Measurements from ENCODE around the gene BAG5. TPM values are rescaled to one million over a fixed set of nuclear protein-coding genes. Genes with fewer than 3 reads are reported as not detected.

Gene BAG5
- total and polyA plus RNA-seq, 7 experiments from 2014 or later: 29.9 to 51.7 (median 36.8) TPM

DNA sequence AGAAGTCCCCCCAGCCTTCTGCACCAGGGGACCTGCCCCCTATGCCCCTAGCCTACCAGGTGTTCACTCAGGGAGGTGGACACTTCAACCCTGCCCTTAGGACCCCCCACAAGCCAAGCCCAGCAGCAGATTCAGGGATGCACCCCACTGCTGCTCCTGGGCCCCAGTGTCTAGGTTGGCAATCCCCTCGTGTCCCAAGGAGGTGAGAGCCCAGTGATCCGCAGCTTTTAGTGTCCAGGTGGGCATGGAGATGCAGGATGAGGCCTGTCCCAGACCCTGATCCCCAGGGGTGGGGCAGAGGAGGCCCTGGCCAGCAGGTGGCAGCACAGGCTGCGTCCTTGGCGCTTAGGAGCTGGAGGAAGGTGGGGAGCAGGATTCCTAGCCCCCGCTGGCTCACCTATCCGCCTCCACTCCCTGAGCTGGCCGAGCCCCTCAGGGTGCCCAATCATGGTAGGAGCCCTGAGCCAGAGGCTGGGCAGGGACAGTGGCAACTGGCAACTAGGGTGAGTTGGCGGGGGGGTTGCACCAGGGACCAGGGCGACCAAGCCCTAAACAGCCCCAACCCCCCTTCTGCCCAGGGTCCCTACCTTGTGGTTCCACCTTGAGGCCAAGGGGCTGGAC lies 43.9 kb downstream of the BAG5 start:
- peak; percentile 44 for ATAC-seq
- Mint-ChIP-seq H3K27me3 (peaks cover 0 to 11% (median 2%) of the 10 kb centered on the region in 5 donors), H3K9me3 (no peaks in the 10 kb centered on the region), H3K36me3 (no peaks in the 10 kb centered on the region), H3K4me1 (peaks cover 0 to 17% (median 10%) of the 10 kb centered on the region in 7 donors), H3K4me3 (peak overlapping the region in 4 of 10 donors; percentile 44 to 80 (median 71)), H3K27ac (peak overlapping the region in 2 of 9 donors; percentile 34 to 57)
- Histone ChIP-seq H3K36me3 (ENCODE audit: control insufficient read depth in 2 of 3, insufficient read depth in 3 of 3, low read length in 3 of 3) (no peaks in the 10 kb centered on the region), H3K4me3 (ENCODE audit: low read length) (no peak overlapping the region), H3K27ac (ENCODE audit: low read depth, low read length) (no peak overlapping the region), H3K27me3 (ENCODE audit: control insufficient read depth in 2 of 2, insufficient read depth in 2 of 2, low read length in 2 of 2) (no peaks in the 10 kb centered on the region), H3K4me1 (ENCODE audit: control insufficient read depth in 2 of 2, insufficient read depth in 2 of 2, low read length in 2 of 2) (peaks cover 7 to 15% of the 10 kb centered on the region in 2 donors), H3K9me3 (ENCODE audit: control insufficient read depth in 2 of 3, low read length in 3 of 3) (no peaks in the 10 kb centered on the region)
- ChIA-PET CTCF (interaction anchor here (0.7 to 1.5 kb wide), 7 partner anchors 12 to 33 kb away, joined by 3 to 5 read pairs (median 3); no protein-coding TSS in a partner anchor), POLR2A (interaction anchor here (0.7 to 1.8 kb wide), 4 partner anchors 9 to 39 kb away, joined by 3 to 8 read pairs (median 3); no protein-coding TSS in a partner anchor)
- intact Hi-C loops (cut with micrococcal nuclease): loop anchor here (1.0 to 2.0 kb wide), 2 partner anchors 18 to 28 kb away; no protein-coding TSS in a partner anchor
- DNase-seq: peak; percentile 24 to 69 (median 51)

DNA sequence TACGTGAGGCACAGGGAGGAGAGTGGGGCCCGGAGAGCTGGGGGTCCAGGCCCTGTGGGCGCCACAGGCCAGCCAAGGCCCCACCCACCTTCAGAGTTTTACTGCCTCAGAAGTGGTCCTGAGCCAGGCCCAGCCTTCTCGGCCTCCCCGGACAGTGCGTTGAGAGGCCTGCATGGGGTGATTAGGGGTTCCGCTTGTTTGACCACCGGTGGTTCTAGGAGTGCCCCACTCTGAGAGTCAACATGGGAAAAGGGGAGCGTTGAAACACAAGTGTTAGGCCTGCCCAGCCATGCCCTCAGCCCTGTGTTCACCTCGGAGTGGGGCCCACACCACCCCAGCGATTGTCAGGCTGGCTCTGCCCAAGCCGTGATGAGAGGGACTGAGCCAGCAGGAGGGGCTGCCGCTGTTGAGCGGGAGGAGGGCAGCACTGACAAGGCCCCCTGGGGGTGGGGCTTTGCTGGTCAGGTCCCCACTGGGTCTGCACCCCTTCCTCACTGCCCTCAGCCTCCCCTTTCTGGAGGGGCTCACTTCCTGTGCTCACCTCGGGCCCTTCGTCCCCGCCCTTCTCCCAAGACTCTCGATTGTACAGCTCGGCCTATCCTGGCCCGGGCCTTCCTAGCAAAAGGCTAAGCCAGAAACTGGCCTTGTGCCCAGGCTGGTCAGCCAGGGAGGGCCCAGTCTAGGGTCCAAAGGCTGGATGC lies 44.6 kb downstream of the BAG5 start:
- no peaks in the 10 kb centered on the region for H3K9me3 Mint-ChIP-seq
- H3K27ac ChIP-seq (ENCODE audit: low read depth, low read length): no peak overlapping the region
- intact Hi-C loops (cut with micrococcal nuclease): loop anchor here (1.0 to 2.0 kb wide), 2 partner anchors 17 to 28 kb away; no protein-coding TSS in a partner anchor
- no peaks in the 10 kb centered on the region for H3K27me3 ChIP-seq (ENCODE audit: control insufficient read depth in 2 of 2, insufficient read depth in 2 of 2, low read length in 2 of 2)
- H3K9me3 ChIP-seq (ENCODE audit: control insufficient read depth in 2 of 3, low read length in 3 of 3): no peaks in the 10 kb centered on the region
- ChIA-PET POLR2A (interaction anchor here (1.2 to 1.8 kb wide), 3 partner anchors 10 to 13 kb away, joined by 3 to 8 read pairs (median 3); no protein-coding TSS in a partner anchor), CTCF (interaction anchor here (1.2 to 1.5 kb wide), 2 partner anchors 18 to 25 kb away, joined by 3 to 4 read pairs; no protein-coding TSS in a partner anchor)
- no peak overlapping the region for H3K4me3 Mint-ChIP-seq
- no peak overlapping the region for H3K27ac Mint-ChIP-seq
- H3K36me3 ChIP-seq (ENCODE audit: control insufficient read depth in 2 of 3, insufficient read depth in 3 of 3, low read length in 3 of 3): no peaks in the 10 kb centered on the region
- peaks cover 7 to 15% of the 10 kb centered on the region in 2 donors for H3K4me1 ChIP-seq (ENCODE audit: control insufficient read depth in 2 of 2, insufficient read depth in 2 of 2, low read length in 2 of 2)
- H3K27me3 Mint-ChIP-seq: peaks cover 0 to 7% (median 0%) of the 10 kb centered on the region in 5 donors
- no peak for ATAC-seq
- no peak overlapping the region for H3K4me3 ChIP-seq (ENCODE audit: low read length)
- H3K4me1 Mint-ChIP-seq: peaks cover 0 to 17% (median 9%) of the 10 kb centered on the region in 7 donors
- no peaks in the 10 kb centered on the region for H3K36me3 Mint-ChIP-seq
- no peak for DNase-seq

DNA sequence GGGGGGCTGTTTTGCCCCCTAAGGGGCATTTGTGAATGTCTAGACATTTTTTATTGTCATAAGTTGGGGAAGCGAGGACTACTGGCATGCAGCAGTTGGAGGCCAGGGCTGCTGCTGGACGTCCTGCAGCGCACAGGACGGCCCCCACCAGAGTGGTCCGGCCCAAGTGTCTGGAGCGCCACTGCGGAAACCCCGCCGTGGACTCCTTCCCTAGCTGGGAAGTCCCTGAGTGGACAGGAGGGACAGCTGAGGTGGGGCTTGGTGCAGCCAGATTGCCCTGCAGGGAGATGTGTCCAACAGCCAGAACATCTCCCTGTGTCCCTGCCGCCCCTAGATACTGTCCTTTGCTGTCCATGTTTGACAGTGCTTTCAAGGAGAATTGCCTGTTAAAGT lies 45.3 kb downstream of the BAG5 start:
- DNase-seq (no peak), ATAC-seq (no peak)
- peak overlapping the region in 1 of 9 donors; percentile 46 for H3K27ac Mint-ChIP-seq
- H3K4me1 ChIP-seq (ENCODE audit: control insufficient read depth in 2 of 2, insufficient read depth in 2 of 2, low read length in 2 of 2): peaks cover 7 to 15% of the 10 kb centered on the region in 2 donors
- ChIA-PET CTCF (no interaction called here), POLR2A (no interaction called here)
- H3K9me3 ChIP-seq (ENCODE audit: control insufficient read depth in 2 of 3, low read length in 3 of 3): no peaks in the 10 kb centered on the region
- H3K9me3 Mint-ChIP-seq: no peaks in the 10 kb centered on the region
- H3K27me3 Mint-ChIP-seq: peaks cover 0 to 7% (median 0%) of the 10 kb centered on the region in 5 donors
- H3K4me3 ChIP-seq (ENCODE audit: low read length): no peak overlapping the region
- peaks cover 0 to 5% (median 0%) of the 10 kb centered on the region in 3 experiments for H3K36me3 ChIP-seq (ENCODE audit: control insufficient read depth in 2 of 3, insufficient read depth in 3 of 3, low read length in 3 of 3)
- peaks cover 0 to 17% (median 9%) of the 10 kb centered on the region in 7 donors for H3K4me1 Mint-ChIP-seq
- intact Hi-C loops (cut with micrococcal nuclease): no loop called here
- H3K27ac ChIP-seq (ENCODE audit: low read depth, low read length): no peak overlapping the region
- H3K27me3 ChIP-seq (ENCODE audit: control insufficient read depth in 2 of 2, insufficient read depth in 2 of 2, low read length in 2 of 2): no peaks in the 10 kb centered on the region
- H3K36me3 Mint-ChIP-seq: peaks cover 0 to 3% (median 0%) of the 10 kb centered on the region in 5 donors
- no peak overlapping the region for H3K4me3 Mint-ChIP-seq

DNA sequence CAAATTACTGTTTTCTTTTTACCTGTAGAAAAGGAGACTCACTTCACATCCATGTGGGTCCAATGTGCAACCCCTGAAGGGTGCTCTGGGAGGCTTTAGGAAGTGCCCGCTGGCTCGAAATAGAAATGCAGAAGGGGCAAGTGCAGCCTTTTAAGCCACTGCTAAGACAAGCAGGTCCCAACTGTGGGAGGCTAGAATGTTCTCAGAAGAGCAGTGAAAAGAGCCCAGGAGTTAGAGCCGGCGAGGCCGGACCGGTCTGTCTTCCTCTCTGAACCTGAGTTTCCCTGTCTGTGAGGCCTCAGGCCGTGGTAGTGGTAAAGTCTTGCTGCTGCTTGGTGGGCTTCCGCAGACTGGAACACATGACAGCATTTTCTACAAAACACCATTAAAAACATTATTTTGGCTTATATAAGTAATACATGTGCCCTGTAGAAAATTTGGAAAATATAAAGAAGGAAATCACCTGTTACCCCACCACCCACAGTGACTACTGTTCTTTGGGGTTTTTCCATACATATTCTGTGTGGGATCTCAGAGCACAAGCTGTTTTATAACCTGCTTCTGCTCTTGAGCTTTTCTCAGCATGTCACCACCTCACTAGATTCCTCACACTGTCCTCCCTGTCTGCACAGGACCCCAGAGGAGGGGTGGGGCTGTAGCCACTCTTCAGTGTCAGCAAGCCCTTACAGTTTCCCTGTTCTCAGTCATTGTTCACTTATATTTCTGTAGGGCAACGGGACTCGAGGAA lies 45.9 kb downstream of the BAG5 start:
- Mint-ChIP-seq H3K4me1 (peaks cover 0 to 17% (median 9%) of the 10 kb centered on the region in 7 donors), H3K9me3 (no peaks in the 10 kb centered on the region), H3K4me3 (no peak overlapping the region), H3K27ac (peak overlapping the region in 2 of 9 donors; percentile 46 to 51), H3K36me3 (peaks cover 0 to 3% (median 0%) of the 10 kb centered on the region in 5 donors), H3K27me3 (peaks cover 0 to 7% (median 0%) of the 10 kb centered on the region in 5 donors)
- Histone ChIP-seq H3K9me3 (ENCODE audit: control insufficient read depth in 2 of 3, low read length in 3 of 3) (no peaks in the 10 kb centered on the region), H3K4me1 (ENCODE audit: control insufficient read depth in 2 of 2, insufficient read depth in 2 of 2, low read length in 2 of 2) (peaks cover 7 to 15% of the 10 kb centered on the region in 2 donors), H3K36me3 (ENCODE audit: control insufficient read depth in 2 of 3, insufficient read depth in 3 of 3, low read length in 3 of 3) (peaks cover 0 to 5% (median 0%) of the 10 kb centered on the region in 3 experiments), H3K4me3 (ENCODE audit: low read length) (no peak overlapping the region), H3K27me3 (ENCODE audit: control insufficient read depth in 2 of 2, insufficient read depth in 2 of 2, low read length in 2 of 2) (no peaks in the 10 kb centered on the region), H3K27ac (ENCODE audit: low read depth, low read length) (no peak overlapping the region)
- ChIA-PET POLR2A (no interaction called here), CTCF (no interaction called here)
- DNase-seq (no peak), ATAC-seq (no peak)
- intact Hi-C loops (cut with micrococcal nuclease): no loop called here

DNA sequence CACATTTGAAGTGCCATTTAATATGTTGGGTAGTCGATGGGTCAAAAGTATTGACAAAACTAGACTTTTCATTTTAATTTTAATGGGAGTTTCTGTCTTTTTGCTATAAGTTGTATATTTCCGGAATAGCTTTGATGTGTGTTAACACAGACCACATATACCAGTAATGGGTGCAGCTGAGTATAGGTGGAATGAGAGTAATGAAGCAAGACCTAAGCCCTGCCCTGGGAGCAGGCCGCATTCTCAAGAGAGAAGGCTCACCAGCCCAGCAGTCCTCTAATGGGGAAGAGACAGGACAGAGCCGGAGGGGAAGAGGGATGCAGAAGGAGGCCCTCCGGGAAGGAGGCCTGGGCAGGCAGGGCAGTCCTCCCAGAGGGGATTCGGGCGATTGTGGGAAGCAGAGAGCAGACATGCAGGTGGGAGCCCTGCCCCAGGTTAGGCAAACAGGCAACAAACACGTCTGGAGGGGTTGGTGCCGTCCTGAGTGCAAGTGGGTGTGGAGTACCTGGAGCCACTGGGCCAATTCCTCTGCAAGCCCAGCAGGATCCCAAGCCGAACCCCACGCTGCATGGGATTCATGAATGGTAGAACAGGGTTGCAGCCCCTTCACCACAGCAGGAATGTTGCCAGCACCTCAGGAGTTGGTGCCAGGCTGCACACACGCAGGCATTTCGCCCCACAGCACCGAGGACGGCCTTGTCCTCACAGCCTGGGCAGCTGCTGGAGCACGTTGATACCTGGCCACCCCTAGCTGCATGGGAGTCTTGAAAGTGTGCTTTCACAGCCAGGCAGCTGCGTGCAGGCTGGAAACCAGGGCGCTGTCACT lies 47.6 kb downstream of the BAG5 start:
- no peaks in the 10 kb centered on the region for H3K9me3 Mint-ChIP-seq
- H3K27ac Mint-ChIP-seq: no peak overlapping the region
- no peak for ATAC-seq
- Histone ChIP-seq H3K36me3 (ENCODE audit: control insufficient read depth in 2 of 3, insufficient read depth in 3 of 3, low read length in 3 of 3) (peaks cover 0 to 15% (median 0%) of the 10 kb centered on the region in 3 experiments), H3K9me3 (ENCODE audit: control insufficient read depth in 2 of 3, low read length in 3 of 3) (no peaks in the 10 kb centered on the region), H3K4me1 (ENCODE audit: control insufficient read depth in 2 of 2, insufficient read depth in 2 of 2, low read length in 2 of 2) (peaks cover 7 to 9% of the 10 kb centered on the region in 2 donors), H3K27me3 (ENCODE audit: control insufficient read depth in 2 of 2, insufficient read depth in 2 of 2, low read length in 2 of 2) (no peaks in the 10 kb centered on the region), H3K27ac (ENCODE audit: low read depth, low read length) (no peak overlapping the region), H3K4me3 (ENCODE audit: low read length) (no peak overlapping the region)
- DNase-seq: no peak
- intact Hi-C loops (cut with micrococcal nuclease): no loop called here
- H3K4me1 Mint-ChIP-seq: peaks cover 0 to 13% (median 9%) of the 10 kb centered on the region in 7 donors
- ChIA-PET POLR2A (interaction anchor here (0.6 kb wide), 1 partner anchor 31 kb away, joined by 3 read pairs; no protein-coding TSS in a partner anchor), CTCF (no interaction called here)
- H3K36me3 Mint-ChIP-seq: peaks cover 0 to 3% (median 0%) of the 10 kb centered on the region in 5 donors
- peaks cover 0 to 7% (median 0%) of the 10 kb centered on the region in 5 donors for H3K27me3 Mint-ChIP-seq
- H3K4me3 Mint-ChIP-seq: no peak overlapping the region
